Progenitor cell of endocrine pancreas (in vitro differentiated cells): ENCODE measurements around the gene DHX9. TPM values are rescaled to one million over a fixed set of nuclear protein-coding genes. Genes with fewer than 3 reads are reported as not detected.
A peak's percentile ranks its signal among the peaks of the same experiment; 100 is the strongest.

ENCODE experiments used
- DNase-seq: peaks from one replicate; pipeline ENCODE4 v3.0.0; 2021; ENCODE audit warnings: low spot score; ENCODE audit not compliant: unreplicated experiment
- H3K27ac Mint-ChIP-seq: 2 replicates; pipeline ENCODE4 v1.8.0; 2021; ENCODE audit warnings: mild to moderate bottlenecking, moderate library complexity, mixed read lengths
- H3K27me3 Mint-ChIP-seq: 2 replicates; pipeline ENCODE4 v1.8.0; 2021; ENCODE audit warnings: mixed read lengths
- H3K36me3 Mint-ChIP-seq: 2 replicates; pipeline ENCODE4 v1.8.0; 2022; ENCODE audit warnings: mixed read lengths; ENCODE audit not compliant: insufficient read depth
- H3K4me1 Mint-ChIP-seq: 2 replicates; pipeline ENCODE4 v1.8.0; 2021; ENCODE audit warnings: low read depth, mixed read lengths
- H3K4me3 Mint-ChIP-seq: 2 replicates; pipeline ENCODE4 v1.8.0; 2021; ENCODE audit warnings: low read depth, mild to moderate bottlenecking, moderate library complexity, mixed read lengths
- H3K9me3 Mint-ChIP-seq: 2 replicates; pipeline ENCODE4 v1.8.0; 2021; ENCODE audit warnings: low read depth, mixed read lengths
- CTCF ChIP-seq: fragments of 200-600 bp; sonication (generic); IDR thresholded peaks from one replicate; pipeline ENCODE4 v1.5.0; 2021; ENCODE audit warnings: antibody characterized with exemption, mild to moderate bottlenecking; ENCODE audit not compliant: unreplicated experiment
- total RNA-seq: library from RNA; stranded (reverse); gene quantifications from 2 replicates; pipeline ENCODE4 v1.2.1, GENCODE V29; 2021

DHX9 gene
- total RNA-seq, 1 donor from 2014 or later = 289 TPM

GRCh38 chr1:182795563-182796228 lies 43.5 kb upstream of the DHX9 start:
- peaks cover 2% of the 10 kb centered on the region for H3K4me1 Mint-ChIP-seq
- H3K9me3 Mint-ChIP-seq = no peaks in the 10 kb centered on the region
- peaks cover 5% of the 10 kb centered on the region for H3K27me3 Mint-ChIP-seq
- H3K27ac Mint-ChIP-seq = no peak overlapping the region
- DNase-seq = no peak
- TF ChIP-seq CTCF = no peak
- H3K36me3 Mint-ChIP-seq = no peaks in the 10 kb centered on the region
- no peak overlapping the region for H3K4me3 Mint-ChIP-seq

DNA sequence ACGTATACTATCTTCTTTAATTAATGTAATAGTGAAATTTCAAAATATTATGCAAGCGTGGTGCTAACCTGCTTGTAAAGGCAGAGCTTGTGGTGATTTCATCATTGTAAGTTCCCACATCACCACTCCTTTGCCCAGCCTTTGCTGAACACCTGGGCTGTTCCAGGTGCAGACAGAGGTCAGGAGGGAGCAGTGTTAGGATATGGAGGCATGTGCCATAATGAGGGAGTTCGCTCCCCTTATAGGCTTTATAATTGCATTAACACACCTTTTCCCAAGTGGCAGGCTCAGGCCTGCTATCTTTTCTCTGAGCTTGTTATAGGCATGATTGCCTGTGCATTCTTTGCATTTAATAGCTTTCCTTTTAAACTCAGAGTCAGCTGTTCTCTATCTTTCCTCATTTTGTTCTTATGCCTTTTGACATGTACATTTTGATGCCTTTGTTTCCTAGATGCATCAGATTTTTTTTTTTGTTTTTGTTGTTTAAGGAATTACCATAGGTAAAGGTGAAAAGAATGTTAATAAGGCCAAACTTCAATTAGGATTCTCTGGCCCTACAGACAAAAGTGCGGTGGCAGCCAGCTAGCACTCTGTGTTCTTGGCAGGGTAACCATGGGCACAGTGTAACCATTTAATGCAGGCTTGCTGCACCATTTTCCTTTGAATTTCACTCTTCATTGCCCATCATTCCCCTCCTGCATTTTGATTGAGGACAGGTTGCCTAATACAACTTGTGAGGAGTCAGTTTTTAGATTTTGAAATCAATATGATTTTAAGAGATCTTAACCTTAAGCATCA lies 36.9 kb upstream of the DHX9 start:
- Mint-ChIP-seq H3K36me3 (no peaks in the 10 kb centered on the region), H3K9me3 (no peaks in the 10 kb centered on the region), H3K4me3 (no peak overlapping the region), H3K27me3 (no peaks in the 10 kb centered on the region), H3K27ac (no peak overlapping the region), H3K4me1 (no peaks in the 10 kb centered on the region)
- no peak for DNase-seq
- no peak for TF ChIP-seq CTCF

DNA sequence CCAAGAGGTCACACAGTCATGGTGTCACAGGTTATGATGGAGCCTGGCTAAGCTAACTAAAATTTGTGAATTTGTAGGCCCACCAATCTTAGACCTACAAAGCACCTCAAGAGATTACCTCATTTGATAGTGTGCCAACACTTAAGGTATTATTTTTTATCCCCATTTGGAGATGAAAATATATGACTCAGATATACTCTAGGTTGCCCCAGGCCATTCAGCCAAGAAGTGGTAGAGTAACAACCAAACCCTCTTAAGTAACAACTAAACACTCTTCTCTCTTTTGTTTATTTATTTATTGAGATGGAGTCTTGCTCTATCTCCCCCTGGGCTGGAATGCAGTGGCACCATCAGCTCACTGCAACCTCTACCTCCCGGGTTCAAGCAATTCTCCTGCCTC lies 35.3 kb upstream of the DHX9 start:
- no peak for DNase-seq
- Mint-ChIP-seq H3K27me3 (no peaks in the 10 kb centered on the region), H3K9me3 (no peaks in the 10 kb centered on the region), H3K4me1 (no peaks in the 10 kb centered on the region), H3K4me3 (no peak overlapping the region), H3K27ac (no peak overlapping the region), H3K36me3 (no peaks in the 10 kb centered on the region)
- no peak for TF ChIP-seq CTCF

DNA sequence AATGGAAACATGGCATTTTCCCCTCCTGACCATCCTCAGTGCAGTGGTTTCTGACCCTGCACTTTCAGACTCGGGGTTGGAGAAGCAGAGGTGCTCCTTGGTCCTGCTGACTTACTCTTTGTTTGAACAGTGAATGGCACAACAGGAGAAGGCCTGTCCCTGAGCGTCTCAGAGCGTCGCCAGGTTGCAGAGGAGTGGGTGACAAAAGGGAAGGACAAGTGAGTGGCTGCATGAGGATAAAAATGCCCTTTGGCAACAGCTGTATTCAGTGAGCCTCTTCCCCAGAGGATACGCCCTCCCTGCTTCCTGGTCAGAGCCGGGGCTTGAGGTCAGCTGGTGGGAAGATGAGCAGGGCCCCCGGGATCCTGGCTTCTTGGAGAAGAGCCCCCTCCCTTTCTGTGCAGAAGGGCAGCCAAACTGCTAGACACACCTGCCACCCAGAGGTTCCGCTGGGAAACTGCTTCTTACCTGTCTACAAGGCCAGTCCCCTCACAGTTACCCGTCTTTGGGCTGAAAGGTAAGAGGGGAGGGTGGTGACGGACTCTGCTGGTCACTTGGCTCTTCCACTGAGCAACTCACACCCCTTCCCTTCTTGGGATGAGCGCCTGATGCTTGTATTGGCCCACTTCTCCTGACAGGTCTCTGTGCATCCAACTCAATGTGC lies 33.0 kb upstream of the DHX9 start:
- no peak overlapping the region for H3K4me3 Mint-ChIP-seq
- H3K9me3 Mint-ChIP-seq = no peaks in the 10 kb centered on the region
- TF ChIP-seq CTCF = peak; percentile 55
- DNase-seq = peak; percentile 13
- no peaks in the 10 kb centered on the region for H3K4me1 Mint-ChIP-seq
- no peak overlapping the region for H3K27ac Mint-ChIP-seq
- no peaks in the 10 kb centered on the region for H3K27me3 Mint-ChIP-seq
- H3K36me3 Mint-ChIP-seq = no peaks in the 10 kb centered on the region

DNA sequence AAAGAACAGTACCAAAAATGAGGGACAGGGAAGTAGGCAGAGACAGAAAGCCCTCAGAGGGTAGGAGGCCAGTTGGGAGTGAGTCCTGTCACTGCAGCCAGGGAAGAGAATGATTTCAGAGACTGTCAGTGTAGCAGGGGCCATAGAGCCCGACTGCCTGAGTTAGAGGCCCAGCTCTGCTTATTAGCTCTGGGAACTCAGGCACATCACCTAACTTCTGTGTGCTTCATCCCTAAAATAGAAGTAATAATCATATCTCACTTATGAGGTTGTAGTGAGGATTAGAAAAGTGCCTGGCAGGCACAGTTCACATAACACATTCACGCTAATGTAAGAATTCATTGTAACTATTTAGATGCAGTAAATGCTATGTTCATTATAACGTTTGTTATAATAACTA lies 31.2 kb upstream of the DHX9 start:
- no peaks in the 10 kb centered on the region for H3K4me1 Mint-ChIP-seq
- H3K9me3 Mint-ChIP-seq = no peaks in the 10 kb centered on the region
- H3K27ac Mint-ChIP-seq = no peak overlapping the region
- no peaks in the 10 kb centered on the region for H3K27me3 Mint-ChIP-seq
- no peak for TF ChIP-seq CTCF
- H3K36me3 Mint-ChIP-seq = no peaks in the 10 kb centered on the region
- no peak overlapping the region for H3K4me3 Mint-ChIP-seq
- no peak for DNase-seq
